A549 (cell line): ENCODE data around the gene CYB5D1.

Experiments used
- BHLHE40 ChIP-seq: IDR thresholded peaks from 2 replicates; pipeline ENCODE4 v1.6.1; 2012; ENCODE audit warnings: low read depth, low read length, inconsistent platforms
- CBX2 ChIP-seq: fragments of 200-600 bp; sonication (generic); IDR thresholded peaks from 2 replicates; pipeline ENCODE4 v1.6.1; 2016; ENCODE audit warnings: low read depth, mild to moderate bottlenecking, borderline replicate concordance
- HOXA7 ChIP-seq: fragments of 250-450 bp; sonication (Bioruptor Pico); IDR thresholded peaks from 2 replicates; pipeline ENCODE4 v1.5.0; 2020; ENCODE audit warnings: mild to moderate bottlenecking, moderate library complexity
- KDM1A ChIP-seq: fragments of 200-600 bp; sonication (generic); IDR thresholded peaks from 2 replicates; pipeline ENCODE4 v1.6.1; 2016; ENCODE audit warnings: low read depth, mild to moderate bottlenecking
- TF ChIP-seq, protein P1 (sequence below): fragments of 450-650 bp; IDR thresholded peaks from 2 replicates; pipeline ENCODE4 v1.6.1; 2014; ENCODE audit warnings: antibody characterized with exemption
- TF ChIP-seq, protein P2 (sequence below): fragments of 200-600 bp; sonication (generic); IDR thresholded peaks from 2 replicates; pipeline ENCODE4 v1.6.1; 2016; ENCODE audit warnings: antibody characterized with exemption, mild to moderate bottlenecking, moderate library complexity
- TF ChIP-seq, protein P3 (sequence below): IDR thresholded peaks from 2 replicates; pipeline ENCODE4 v1.6.1; 2012
- TF ChIP-seq, protein P4 (sequence below): fragments of >200 bp; sonication (Bioruptor Twin); formaldehyde crosslinking; IDR thresholded peaks from 3 replicates; pipeline ENCODE4 v1.5.1; 2016
- TF ChIP-seq, protein P5 (sequence below): IDR thresholded peaks from 2 replicates; pipeline ENCODE4 v1.6.1; 2012

DNA sequence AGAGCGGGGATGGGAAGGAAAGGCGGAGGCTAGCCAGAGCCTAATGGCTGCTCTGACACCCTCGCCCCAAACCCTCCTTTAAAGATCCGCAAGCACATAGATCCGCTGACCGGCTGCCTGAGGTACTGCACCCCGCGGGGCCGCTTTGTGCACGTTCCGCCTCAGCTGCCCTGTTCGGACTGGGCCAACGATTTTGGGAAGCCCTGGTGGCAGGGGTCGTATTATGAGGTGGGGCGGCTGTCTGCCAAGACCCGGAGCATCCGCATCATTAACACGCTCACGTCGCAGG is 663 bp downstream of the CYB5D1 start:
- TF ChIP-seq, protein P1, sequence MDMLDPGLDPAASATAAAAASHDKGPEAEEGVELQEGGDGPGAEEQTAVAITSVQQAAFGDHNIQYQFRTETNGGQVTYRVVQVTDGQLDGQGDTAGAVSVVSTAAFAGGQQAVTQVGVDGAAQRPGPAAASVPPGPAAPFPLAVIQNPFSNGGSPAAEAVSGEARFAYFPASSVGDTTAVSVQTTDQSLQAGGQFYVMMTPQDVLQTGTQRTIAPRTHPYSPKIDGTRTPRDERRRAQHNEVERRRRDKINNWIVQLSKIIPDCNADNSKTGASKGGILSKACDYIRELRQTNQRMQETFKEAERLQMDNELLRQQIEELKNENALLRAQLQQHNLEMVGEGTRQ, result no peak
- TF ChIP-seq, protein P2, sequence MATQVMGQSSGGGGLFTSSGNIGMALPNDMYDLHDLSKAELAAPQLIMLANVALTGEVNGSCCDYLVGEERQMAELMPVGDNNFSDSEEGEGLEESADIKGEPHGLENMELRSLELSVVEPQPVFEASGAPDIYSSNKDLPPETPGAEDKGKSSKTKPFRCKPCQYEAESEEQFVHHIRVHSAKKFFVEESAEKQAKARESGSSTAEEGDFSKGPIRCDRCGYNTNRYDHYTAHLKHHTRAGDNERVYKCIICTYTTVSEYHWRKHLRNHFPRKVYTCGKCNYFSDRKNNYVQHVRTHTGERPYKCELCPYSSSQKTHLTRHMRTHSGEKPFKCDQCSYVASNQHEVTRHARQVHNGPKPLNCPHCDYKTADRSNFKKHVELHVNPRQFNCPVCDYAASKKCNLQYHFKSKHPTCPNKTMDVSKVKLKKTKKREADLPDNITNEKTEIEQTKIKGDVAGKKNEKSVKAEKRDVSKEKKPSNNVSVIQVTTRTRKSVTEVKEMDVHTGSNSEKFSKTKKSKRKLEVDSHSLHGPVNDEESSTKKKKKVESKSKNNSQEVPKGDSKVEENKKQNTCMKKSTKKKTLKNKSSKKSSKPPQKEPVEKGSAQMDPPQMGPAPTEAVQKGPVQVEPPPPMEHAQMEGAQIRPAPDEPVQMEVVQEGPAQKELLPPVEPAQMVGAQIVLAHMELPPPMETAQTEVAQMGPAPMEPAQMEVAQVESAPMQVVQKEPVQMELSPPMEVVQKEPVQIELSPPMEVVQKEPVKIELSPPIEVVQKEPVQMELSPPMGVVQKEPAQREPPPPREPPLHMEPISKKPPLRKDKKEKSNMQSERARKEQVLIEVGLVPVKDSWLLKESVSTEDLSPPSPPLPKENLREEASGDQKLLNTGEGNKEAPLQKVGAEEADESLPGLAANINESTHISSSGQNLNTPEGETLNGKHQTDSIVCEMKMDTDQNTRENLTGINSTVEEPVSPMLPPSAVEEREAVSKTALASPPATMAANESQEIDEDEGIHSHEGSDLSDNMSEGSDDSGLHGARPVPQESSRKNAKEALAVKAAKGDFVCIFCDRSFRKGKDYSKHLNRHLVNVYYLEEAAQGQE, result no peak
- TF ChIP-seq CBX2 (no peak), KDM1A (no peak), BHLHE40 (no peak), HOXA7 (CRISPR knock-in tag) (no peak)
- TF ChIP-seq, protein P3, sequence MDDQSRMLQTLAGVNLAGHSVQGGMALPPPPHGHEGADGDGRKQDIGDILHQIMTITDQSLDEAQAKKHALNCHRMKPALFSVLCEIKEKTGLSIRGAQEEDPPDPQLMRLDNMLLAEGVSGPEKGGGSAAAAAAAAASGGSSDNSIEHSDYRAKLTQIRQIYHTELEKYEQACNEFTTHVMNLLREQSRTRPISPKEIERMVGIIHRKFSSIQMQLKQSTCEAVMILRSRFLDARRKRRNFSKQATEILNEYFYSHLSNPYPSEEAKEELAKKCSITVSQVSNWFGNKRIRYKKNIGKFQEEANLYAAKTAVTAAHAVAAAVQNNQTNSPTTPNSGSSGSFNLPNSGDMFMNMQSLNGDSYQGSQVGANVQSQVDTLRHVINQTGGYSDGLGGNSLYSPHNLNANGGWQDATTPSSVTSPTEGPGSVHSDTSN, result no peak
- TF ChIP-seq, protein P4, sequence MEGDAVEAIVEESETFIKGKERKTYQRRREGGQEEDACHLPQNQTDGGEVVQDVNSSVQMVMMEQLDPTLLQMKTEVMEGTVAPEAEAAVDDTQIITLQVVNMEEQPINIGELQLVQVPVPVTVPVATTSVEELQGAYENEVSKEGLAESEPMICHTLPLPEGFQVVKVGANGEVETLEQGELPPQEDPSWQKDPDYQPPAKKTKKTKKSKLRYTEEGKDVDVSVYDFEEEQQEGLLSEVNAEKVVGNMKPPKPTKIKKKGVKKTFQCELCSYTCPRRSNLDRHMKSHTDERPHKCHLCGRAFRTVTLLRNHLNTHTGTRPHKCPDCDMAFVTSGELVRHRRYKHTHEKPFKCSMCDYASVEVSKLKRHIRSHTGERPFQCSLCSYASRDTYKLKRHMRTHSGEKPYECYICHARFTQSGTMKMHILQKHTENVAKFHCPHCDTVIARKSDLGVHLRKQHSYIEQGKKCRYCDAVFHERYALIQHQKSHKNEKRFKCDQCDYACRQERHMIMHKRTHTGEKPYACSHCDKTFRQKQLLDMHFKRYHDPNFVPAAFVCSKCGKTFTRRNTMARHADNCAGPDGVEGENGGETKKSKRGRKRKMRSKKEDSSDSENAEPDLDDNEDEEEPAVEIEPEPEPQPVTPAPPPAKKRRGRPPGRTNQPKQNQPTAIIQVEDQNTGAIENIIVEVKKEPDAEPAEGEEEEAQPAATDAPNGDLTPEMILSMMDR, result 0 out of 3 replicates have a peak, but pooled peaks have one; percentile 13
- TF ChIP-seq, protein P5, sequence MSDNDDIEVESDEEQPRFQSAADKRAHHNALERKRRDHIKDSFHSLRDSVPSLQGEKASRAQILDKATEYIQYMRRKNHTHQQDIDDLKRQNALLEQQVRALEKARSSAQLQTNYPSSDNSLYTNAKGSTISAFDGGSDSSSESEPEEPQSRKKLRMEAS, result no peak
